Neutrophil (primary cell): ENCODE data around the gene KASH5.

ENCODE experiments used
- H3K27ac ChIP-seq: fragments of 200-600 bp; sonication (generic); 2 replicates; pipeline ENCODE4 v1.5.1; 2016; ENCODE audit warnings: mild to moderate bottlenecking, moderate library complexity
- H3K27me3 ChIP-seq: fragments of 200-600 bp; sonication (generic); 2 replicates; pipeline ENCODE4 v1.6.0; 2016; ENCODE audit warnings: mild to moderate bottlenecking
- H3K36me3 ChIP-seq: fragments of 200-600 bp; sonication (generic); 2 replicates; pipeline ENCODE4 v1.5.1; 2017
- H3K4me1 ChIP-seq, 2 experiments: fragments of 200-600 bp in 1 of 2; sonication (generic) in 1 of 2; 1 replicate in 1 of 2; 2 replicates in 1 of 2; pipeline versions ENCODE4 v1.5.1 to v1.6.1; 2013 to 2016; ENCODE audit warnings: low read depth in 1 of 2, low read length in 1 of 2, mild to moderate bottlenecking in 1 of 2, moderate library complexity in 1 of 2; ENCODE audit not compliant: control insufficient read depth in 1 of 2, insufficient read depth in 1 of 2
- H3K4me3 ChIP-seq, 2 experiments: fragments of 200-600 bp in 1 of 2; sonication (generic) in 1 of 2; 1 replicate in 1 of 2; 2 replicates in 1 of 2; pipeline ENCODE4 v1.5.1; 2013 to 2016; ENCODE audit warnings: low read depth in 1 of 2, low read length in 1 of 2, mild to moderate bottlenecking in 1 of 2, moderate library complexity in 1 of 2
- H3K9me3 ChIP-seq: fragments of 200-600 bp; sonication (generic); 2 replicates; pipeline ENCODE4 v1.5.1; 2016
- CTCF ChIP-seq: fragments of 200-600 bp; sonication (generic); IDR thresholded peaks from 2 replicates; pipeline ENCODE4 v1.5.1; 2016; ENCODE audit warnings: antibody characterized with exemption

KASH5 gene

DNA sequence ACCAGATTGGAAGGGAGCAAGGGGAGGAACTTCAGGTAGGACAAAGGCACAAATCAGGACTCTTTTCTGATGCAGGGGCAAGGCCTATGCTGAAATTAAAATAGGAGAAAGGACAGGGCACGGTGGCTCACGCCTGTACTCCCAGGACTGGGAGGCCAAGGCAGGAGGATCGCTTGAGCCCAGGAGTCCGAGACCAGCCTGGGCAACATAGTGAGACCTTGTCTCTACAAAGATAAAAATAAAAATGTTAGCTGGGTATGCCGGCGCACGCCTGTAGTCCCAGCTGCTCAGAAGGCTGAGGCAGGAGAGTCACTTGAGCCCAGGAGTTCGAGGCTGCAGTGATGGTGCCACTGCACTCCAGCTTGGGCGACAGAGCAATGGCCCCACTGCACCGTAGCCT lies 47.6 kb downstream of the KASH5 start:
- H3K27me3 ChIP-seq = peaks cover 100% of the 10 kb centered on the region
- no peaks in the 10 kb centered on the region for H3K4me1 ChIP-seq
- no peak for TF ChIP-seq CTCF
- H3K4me3 ChIP-seq = no peak overlapping the region
- H3K27ac ChIP-seq = no peak overlapping the region
- no peaks in the 10 kb centered on the region for H3K36me3 ChIP-seq
- no peaks in the 10 kb centered on the region for H3K9me3 ChIP-seq

DNA sequence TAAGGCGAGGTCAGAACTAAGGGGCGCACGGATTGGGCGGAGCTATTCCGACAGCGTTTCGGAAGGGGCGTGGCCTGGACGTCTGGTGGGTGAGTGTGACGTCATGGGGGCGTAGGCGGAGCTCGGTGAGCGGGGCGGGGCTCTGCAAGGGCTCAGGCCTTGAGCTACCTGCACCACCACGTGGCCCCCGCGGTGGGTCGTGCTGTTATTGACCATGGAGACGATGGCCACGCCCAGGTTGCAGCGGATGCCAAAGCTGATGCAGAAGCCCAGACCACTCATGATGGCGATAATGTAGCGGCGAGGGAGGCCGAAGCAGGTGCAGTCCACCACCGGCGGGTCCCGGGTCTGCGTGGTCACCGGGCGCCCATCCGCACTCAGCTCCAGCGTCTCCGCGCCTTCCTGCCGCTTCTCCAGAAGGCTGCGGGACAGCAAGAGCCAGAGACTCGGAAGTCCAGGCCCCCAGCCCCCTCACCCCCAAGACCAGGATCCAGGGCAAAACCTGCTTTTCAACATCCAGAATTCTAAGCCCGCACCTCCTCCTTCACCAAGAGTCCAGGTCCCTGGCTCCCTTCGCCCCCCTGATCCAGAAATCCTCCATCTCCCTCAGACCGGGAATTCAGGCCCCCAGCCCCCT lies 48.5 kb downstream of the KASH5 start:
- no peak for TF ChIP-seq CTCF
- Histone ChIP-seq H3K4me1 (no peaks in the 10 kb centered on the region), H3K27ac (no peak overlapping the region), H3K36me3 (no peaks in the 10 kb centered on the region), H3K4me3 (no peak overlapping the region), H3K9me3 (no peaks in the 10 kb centered on the region), H3K27me3 (peaks cover 100% of the 10 kb centered on the region)

DNA sequence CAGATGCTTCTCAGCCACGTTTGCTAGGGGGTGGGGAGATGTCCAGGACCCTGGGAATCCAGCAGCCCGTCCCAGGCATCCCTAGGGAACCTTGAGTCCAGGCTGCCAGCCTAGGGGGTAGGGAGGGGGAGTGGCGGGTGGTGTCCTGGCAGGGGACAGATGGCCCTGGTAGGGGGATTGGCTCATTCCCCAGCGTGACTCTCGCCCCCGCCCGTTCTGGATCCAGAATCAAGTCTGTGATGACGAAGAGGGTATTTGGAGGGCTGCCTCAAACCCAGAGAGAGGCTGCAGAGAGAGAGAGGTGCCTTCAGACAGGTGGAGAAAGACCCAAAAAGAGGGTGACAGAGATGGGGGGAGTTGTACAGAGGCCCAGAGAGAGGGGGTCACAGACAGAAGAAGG lies 49.2 kb downstream of the KASH5 start:
- Histone ChIP-seq H3K36me3 (no peaks in the 10 kb centered on the region), H3K27ac (no peak overlapping the region), H3K27me3 (peaks cover 100% of the 10 kb centered on the region), H3K9me3 (no peaks in the 10 kb centered on the region), H3K4me1 (peaks cover 2 to 4% of the 10 kb centered on the region in 2 experiments), H3K4me3 (no peak overlapping the region)
- no peak for TF ChIP-seq CTCF

GRCh38 chr19:49438261-49438660 lies 50.2 kb downstream of the KASH5 start:
- H3K4me1 ChIP-seq = peaks cover 11 to 12% of the 10 kb centered on the region in 2 experiments
- TF ChIP-seq CTCF = no peak
- peaks cover 98% of the 10 kb centered on the region for H3K27me3 ChIP-seq
- no peak overlapping the region for H3K27ac ChIP-seq
- H3K9me3 ChIP-seq = no peaks in the 10 kb centered on the region
- H3K36me3 ChIP-seq = no peaks in the 10 kb centered on the region
- H3K4me3 ChIP-seq = no peak overlapping the region

GRCh38 chr19:49439836-49440235 lies 51.8 kb downstream of the KASH5 start:
- peaks cover 14 to 18% of the 10 kb centered on the region in 2 experiments for H3K4me1 ChIP-seq
- no peaks in the 10 kb centered on the region for H3K9me3 ChIP-seq
- H3K4me3 ChIP-seq = no peak overlapping the region
- H3K27me3 ChIP-seq = peaks cover 83% of the 10 kb centered on the region
- no peak for TF ChIP-seq CTCF
- no peak overlapping the region for H3K27ac ChIP-seq
- no peaks in the 10 kb centered on the region for H3K36me3 ChIP-seq
